Peyer's patch (tissue), 4 donors: Measurements from ENCODE around the gene PSMB9.

Experiments
- CTCF ChIP-seq, 6 experiments: fragments of 450-650 bp in 4 of 6; fragments of 200-600 bp in 2 of 6; sonication (generic) in 1 of 6; IDR thresholded peaks; one replicate each; pipeline ENCODE4 v1.5.1; 2017 to 2019; ENCODE audit warnings: antibody characterized with exemption in 6 of 6, mild to moderate bottlenecking in 3 of 6, moderate library complexity in 1 of 6
- POLR2A ChIP-seq, 2 donors: fragments of 450-650 bp; IDR thresholded peaks; one replicate each; pipeline ENCODE4 v1.5.1; 2017; ENCODE audit warnings: antibody characterized with exemption in 2 of 2, mild to moderate bottlenecking in 2 of 2, moderate library complexity in 2 of 2

GRCh38 chr6:32867554-32868256, 13.7 kb downstream of the PSMB9 start:
- TF ChIP-seq POLR2A (IDR thresholded peaks at IDR 0.05) (no peak), CTCF (IDR thresholded peaks at IDR 0.05) (no peak)
